ENCODE data around the gene ASXL3.

ASXL3 gene

GRCh38 chr18:33755931-33756560 lies 178.0 kb downstream of the ASXL3 start:
- no peak overlapping the region for H3K4me3 ChIP-seq (ENCODE audit: low read depth, low read length)
- DNase-seq (ENCODE audit: low read depth, low spot score) = peak; percentile 89
- TF ChIP-seq CTCF (IDR thresholded peaks at IDR 0.05; ENCODE audit: low read depth, low read length) = no peak
- in situ Hi-C loops (cut with HindIII; ENCODE audit: low sequenced_read_pairs) = no loop called here

DNA sequence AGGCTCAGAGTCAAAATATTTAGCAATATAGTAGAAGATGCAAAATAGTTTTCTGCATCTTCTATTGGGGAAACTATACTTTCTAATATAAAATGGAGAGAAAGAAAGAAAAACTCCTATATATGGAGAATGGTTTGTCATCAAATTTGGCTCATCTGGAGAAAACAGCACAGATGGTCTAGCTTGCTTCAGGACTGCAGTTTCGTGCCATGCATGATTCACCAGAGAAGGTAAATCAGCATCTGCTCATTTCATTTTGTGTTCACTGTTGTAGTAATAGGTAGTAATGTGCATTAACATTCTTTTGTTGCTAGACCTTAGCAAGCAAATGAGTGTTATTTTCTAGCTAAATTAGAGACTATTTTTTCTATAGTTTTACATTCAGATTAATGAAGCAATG lies 179.0 kb downstream of the ASXL3 start:
- no peak for TF ChIP-seq CTCF (IDR thresholded peaks at IDR 0.05; ENCODE audit: low read depth, low read length)
- peak; percentile 42 for DNase-seq (ENCODE audit: low read depth, low spot score)
- H3K4me3 ChIP-seq (ENCODE audit: low read depth, low read length) = no peak overlapping the region
- in situ Hi-C loops (cut with HindIII; ENCODE audit: low sequenced_read_pairs) = no loop called here

DNA sequence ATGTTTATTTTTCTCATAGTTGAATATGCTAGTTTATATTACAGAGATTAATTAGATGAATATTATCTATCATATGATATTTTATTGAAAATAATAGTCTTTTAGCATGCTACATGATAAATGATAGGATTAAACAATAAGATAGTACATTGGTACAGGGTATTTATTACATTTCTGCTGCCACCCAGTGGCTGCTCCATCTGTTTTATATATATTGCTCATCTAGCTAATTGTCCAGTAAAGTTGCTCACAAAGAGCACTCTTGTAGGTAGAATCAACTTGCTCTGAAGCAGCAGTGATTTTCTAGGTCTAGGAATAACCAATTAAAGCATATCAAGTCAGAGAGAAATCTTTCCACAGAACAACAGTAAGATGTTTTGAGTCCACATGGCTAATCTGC lies 183.3 kb downstream of the ASXL3 start:
- DNase-seq (ENCODE audit: low read depth, low spot score) = peak; percentile 55
- in situ Hi-C loops (cut with HindIII; ENCODE audit: low sequenced_read_pairs) = no loop called here
- peak; percentile 43 for TF ChIP-seq CTCF (IDR thresholded peaks at IDR 0.05; ENCODE audit: low read depth, low read length)
- H3K4me3 ChIP-seq (ENCODE audit: low read depth, low read length) = no peak overlapping the region

- TF ChIP-seq CTCF (IDR thresholded peaks at IDR 0.05; ENCODE audit: low read depth, low read length) = no peak
Observed at GRCh38 chr18:33781429-33781828, 203.4 kb downstream of the ASXL3 start.

More at GRCh38 chr18:33781429-33781828, 203.4 kb downstream of the ASXL3 start:
- H3K4me3 ChIP-seq (ENCODE audit: low read depth, low read length) = no peak overlapping the region
- DNase-seq (ENCODE audit: low read depth, low spot score) = no peak
- in situ Hi-C loops (cut with HindIII; ENCODE audit: low sequenced_read_pairs) = no loop called here

All from astrocyte of the spinal cord (primary cell).